GM18498 (cell line): Measurements from ENCODE around the gene RBM39.
"Not testable (repeated sequence)": the region's sequence is repeated elsewhere in the genome, so short reads cannot be mapped to it uniquely, and the experiment has no call there.

Experiments used
- ATAC-seq: cut with Tn5 transposase; IDR thresholded peaks from one replicate; pipeline ENCODE4 v1.9.1; 2021; ENCODE audit warnings: mild to moderate bottlenecking, moderate library complexity; ENCODE audit not compliant: unreplicated experiment

The RBM39 gene

DNA sequence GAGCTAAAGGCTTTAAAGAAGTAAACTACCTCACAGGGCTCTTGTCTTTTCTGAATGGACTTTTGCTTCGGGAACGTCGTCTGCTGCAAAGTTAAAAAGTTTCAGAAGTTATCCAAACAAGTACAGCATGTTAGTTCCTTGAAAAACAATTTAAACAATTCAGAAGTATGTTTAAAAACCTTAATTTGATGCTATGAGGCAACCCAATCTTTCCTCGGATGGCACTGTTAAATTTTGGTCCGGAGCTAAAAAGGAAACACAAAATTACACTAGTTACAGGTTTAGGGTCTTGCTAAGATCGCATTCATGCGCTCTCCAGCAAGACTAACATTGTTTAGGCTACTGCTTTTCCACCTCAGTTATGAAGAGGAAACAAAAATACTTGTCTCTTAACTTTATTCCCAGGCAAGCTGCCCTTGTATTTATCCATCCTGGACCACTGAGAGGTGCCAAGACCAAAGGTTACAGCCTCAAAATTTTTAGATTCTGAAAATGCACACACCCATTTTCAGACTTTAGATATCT is 12.7 kb downstream of the RBM39 start:
- no peak for ATAC-seq

GRCh38 chr20:35726842-35727711 is 15.0 kb downstream of the RBM39 start:
- ATAC-seq, result no peak

DNA sequence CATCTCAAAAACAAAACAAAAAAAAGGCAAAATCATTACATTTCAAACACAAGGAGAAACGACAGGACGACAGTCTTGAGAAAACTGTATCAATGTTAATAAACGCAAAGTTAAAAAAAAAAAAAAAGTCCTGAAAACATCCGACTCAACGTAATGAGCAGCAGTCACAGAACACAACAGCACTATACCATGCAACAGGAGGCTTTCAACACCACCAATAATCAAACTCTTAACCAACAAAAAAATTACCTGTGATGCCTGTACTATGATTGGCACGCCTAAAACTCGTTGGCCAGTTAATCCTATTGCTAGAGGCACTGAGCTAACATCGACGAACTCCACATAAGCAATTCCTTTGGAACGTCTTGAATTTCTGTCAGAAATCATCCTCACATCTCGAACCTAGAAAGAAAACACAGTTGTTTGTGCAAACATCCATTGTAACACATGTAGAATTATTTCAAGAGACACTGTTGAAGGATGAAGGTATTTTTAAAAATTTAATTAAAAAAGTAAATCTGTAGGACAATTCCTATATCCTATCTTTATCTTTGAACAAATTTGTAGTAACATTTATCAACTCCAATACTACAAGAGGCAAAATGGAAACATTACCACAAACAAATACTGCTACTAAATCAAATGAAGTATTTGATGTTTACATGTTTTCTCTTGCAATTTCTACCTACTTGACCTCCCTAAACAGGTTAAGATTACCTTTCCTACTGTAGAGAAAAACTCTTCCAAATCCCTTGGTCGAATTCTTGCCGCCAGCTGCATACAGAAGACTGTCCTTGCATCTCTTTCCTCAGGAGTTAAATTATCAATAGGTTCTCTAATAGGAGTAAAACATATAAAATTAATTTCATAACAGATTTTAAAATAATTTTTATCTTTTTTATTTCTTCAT is 17.5 kb downstream of the RBM39 start:
- no peak for ATAC-seq

DNA sequence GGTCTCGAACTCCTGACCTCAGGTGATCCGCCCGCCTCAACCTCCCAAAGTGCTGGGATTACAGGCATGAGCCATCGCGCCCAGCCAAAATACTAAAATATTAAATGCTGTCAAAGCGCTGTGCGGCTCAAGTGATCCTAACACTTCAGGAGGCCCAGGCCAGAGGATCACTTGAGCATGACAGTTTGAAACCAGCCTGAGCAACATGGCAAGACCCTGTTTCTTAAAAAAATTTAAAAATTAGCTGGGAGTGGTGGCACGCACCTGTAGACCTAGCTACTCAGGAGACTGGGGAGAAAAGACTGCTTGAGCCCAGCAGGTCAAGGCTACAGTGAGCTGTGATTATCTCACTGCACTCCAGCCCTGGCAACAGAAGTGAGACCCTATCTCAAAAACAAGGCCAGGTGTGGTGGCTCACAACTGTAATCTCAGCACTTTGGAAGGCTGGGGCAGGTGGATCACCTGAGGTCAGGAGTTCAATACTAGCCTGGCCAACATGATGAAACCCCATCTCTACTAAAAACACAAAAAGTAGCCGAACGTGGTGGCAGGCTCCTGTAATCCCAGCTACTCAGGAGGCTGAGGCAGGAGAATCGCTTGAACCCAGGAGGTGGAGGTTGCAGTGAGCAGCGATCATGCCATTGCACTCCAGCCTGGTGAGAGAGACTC is 18.3 kb downstream of the RBM39 start:
- not testable (repeated sequence) for ATAC-seq

DNA sequence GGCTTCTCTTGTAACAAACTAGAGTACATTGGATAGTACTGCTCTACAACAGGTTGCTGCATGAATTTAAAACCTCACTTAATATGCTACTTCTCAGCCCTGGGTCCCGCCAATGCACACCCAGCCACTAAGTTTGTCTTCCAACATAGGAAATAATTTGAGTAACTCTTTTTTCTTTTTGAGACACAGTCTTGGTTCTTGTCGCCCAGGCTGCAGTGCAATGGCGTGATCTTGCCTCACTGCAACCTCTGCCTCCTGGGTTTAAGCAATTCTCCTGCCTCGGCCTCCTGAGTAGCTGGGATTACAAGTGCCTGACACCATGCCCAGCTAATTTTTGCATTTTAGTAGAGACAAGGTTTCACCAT is 18.8 kb downstream of the RBM39 start:
- ATAC-seq, result not testable (repeated sequence)

- ATAC-seq, result no peak
These were observed 20.4 kb downstream of the RBM39 start for GRCh38 chr20:35721621-35722020.

DNA sequence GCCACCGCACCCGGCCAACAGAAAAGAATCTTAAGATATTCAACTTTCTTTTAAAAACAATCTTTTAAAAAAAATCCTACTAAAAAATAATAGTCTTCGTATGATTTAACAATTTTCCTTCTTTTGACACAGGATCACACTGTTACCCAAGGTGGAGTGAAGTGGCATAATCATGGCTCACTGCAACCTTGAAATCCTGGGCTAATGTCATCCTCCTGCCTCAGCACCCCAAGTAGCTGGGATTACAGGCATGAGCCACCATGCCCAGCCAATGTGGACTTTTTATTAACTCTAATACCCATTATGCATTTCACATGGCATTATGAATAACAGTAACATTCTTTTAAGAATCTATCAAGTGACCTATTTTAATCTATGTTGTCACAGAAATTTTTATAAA is 20.8 kb downstream of the RBM39 start:
- ATAC-seq, result no peak

- ATAC-seq, result no peak
These were observed 21.6 kb downstream of the RBM39 start for GRCh38 chr20:35720165-35721123.

GRCh38 chr20:35719717-35720116 is 22.3 kb downstream of the RBM39 start:
- ATAC-seq, result no peak

DNA sequence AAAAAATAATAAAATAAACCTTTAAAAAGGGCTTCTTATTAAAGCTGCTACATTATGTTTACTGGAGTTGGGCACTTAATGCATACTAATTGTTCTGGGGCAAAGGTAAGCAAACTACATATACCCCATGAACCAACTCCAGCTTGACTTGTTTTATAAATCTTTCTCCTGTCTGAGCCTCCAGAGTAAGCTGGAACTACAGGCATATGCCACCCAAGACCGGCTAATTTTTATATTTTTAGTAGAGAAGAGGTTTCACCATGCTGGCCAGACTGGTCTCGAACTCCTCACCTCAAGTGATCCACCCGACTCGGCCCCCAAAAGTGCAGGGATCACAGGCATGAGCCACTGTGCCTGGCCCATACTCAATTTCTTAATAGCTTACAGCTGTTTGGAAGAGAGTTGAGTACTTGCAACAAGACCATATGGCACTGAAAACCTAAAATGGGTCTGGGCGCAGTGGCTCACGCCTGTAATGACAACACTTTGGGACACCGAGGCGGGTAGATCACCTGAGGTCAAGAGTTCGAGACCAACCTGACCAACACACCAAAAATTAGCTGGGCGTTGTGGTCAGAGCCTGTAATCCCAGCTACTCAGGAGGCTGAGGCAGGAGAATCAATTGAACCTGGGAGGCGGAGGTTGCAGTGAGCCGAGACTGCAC is 23.0 kb downstream of the RBM39 start:
- no peak for ATAC-seq

GRCh38 chr20:35718321-35718720 is 23.7 kb downstream of the RBM39 start:
- ATAC-seq, result not testable (repeated sequence)

DNA sequence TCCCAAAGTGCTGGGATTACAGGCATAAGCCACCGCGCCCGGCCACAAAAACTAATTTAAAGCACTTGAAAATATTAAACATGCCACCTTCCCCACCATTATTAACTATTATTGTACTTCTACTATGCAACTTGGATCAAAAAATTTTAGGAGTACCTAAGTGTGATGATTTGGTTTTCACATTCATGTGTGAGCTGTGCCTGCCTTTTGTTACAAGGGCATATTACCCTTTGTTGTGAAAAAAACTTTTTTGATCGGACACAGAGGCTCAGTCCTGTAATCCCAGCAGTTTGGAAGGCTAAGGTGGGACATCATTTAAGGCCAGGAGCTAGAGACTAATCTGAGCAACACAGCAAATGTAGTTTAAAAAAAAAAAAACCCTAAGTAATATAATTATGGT is 25.7 kb downstream of the RBM39 start:
- no peak for ATAC-seq

GRCh38 chr20:35715652-35716051 is 26.4 kb downstream of the RBM39 start:
- ATAC-seq, result no peak

DNA sequence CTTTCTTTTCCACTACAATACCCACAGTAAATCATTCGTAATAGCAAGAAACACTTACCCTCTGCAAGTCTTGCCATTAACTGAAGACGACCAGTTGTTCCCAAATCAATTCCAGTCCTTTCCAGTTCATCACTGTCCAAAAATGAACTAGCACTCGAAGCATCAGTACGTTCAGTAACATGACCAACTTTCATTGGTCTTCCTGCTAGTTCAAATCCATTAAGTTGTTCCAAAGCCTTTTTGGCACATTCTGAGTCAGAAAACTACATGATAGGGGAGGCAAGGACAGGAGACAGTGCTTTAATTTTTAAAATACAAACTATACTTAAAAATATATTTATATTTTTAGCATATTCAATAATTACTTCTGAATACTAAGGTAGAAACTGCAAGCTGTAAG is 27.9 kb downstream of the RBM39 start:
- ATAC-seq, result no peak

- ATAC-seq, result not testable (repeated sequence)
These were observed 28.9 kb downstream of the RBM39 start for GRCh38 chr20:35713120-35713519.

- ATAC-seq, result no peak
These were observed 30.4 kb downstream of the RBM39 start for GRCh38 chr20:35711588-35712209.

DNA sequence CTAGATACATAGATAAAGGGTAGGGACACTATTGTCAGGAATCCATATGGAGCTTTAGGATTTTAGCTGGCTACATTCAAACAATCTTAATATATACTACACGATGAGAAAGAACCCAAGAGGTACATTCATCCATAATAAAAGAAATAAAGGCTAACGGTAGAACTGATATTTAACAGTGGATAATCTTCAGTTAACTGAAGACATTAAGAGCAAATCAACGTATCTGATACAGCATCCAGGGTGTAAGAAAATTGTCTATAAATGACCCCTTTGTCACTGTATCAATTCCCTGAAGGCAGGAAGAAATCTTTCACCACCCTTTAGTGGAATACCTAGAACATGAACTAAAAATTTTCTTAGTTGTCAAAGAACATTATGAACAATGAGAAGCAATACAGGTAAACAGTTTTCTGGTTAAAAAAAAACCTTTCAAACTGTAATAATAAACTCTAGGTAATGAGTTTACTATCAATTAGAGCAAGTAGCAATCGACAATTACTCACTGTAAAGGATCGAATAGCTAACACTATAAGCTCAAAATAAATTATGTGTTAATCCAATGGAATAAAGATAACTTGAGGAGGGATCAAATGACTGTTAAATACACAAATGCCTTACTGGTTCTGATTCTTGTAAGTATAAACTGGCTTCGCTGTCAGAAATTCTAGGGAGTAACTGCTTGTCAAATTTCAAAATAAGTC is 31.0 kb downstream of the RBM39 start:
- ATAC-seq, result no peak

- no peak for ATAC-seq
These were observed 32.0 kb downstream of the RBM39 start for GRCh38 chr20:35710039-35710438.
